GM19025 (cell line): ENCODE results near the gene TRIM73.
"Not testable (repeated sequence)": the region's sequence is repeated elsewhere in the genome, so short reads cannot be mapped to it uniquely, and the experiment has no call there.

ENCODE experiments used
- ATAC-seq: cut with Tn5 transposase; IDR thresholded peaks from one replicate; pipeline ENCODE4 v1.9.1; 2021; ENCODE audit warnings: mild to moderate bottlenecking, low read depth, moderate library complexity; ENCODE audit not compliant: unreplicated experiment

Gene TRIM73

GRCh38 chr7:75415428-75415817 is 20.0 kb downstream of the TRIM73 start:
- not testable (repeated sequence) for ATAC-seq

GRCh38 chr7:75415829-75416373 is 20.5 kb downstream of the TRIM73 start:
- not testable (repeated sequence) for ATAC-seq

GRCh38 chr7:75416787-75417186 is 21.4 kb downstream of the TRIM73 start:
- ATAC-seq = not testable (repeated sequence)

GRCh38 chr7:75418292-75418858 is 22.9 kb downstream of the TRIM73 start:
- not testable (repeated sequence) for ATAC-seq

GRCh38 chr7:75419210-75419609 is 23.8 kb downstream of the TRIM73 start:
- ATAC-seq = not testable (repeated sequence)

GRCh38 chr7:75419693-75420092 is 24.3 kb downstream of the TRIM73 start:
- not testable (repeated sequence) for ATAC-seq

GRCh38 chr7:75420152-75420551 is 24.7 kb downstream of the TRIM73 start:
- not testable (repeated sequence) for ATAC-seq

- not testable (repeated sequence) for ATAC-seq
These were observed 26.6 kb downstream of the TRIM73 start for GRCh38 chr7:75421798-75422710.

GRCh38 chr7:75423481-75423880 is 28.1 kb downstream of the TRIM73 start:
- ATAC-seq = not testable (repeated sequence)

- ATAC-seq = not testable (repeated sequence)
These were observed 43.6 kb downstream of the TRIM73 start for GRCh38 chr7:75439000-75439399.

- ATAC-seq = not testable (repeated sequence)
These were observed 46.7 kb downstream of the TRIM73 start for GRCh38 chr7:75442101-75442464.

- peak; percentile 90 for ATAC-seq
These were observed 47.2 kb downstream of the TRIM73 start for GRCh38 chr7:75442465-75443111.

- not testable (repeated sequence) for ATAC-seq
These were observed 54.5 kb downstream of the TRIM73 start for GRCh38 chr7:75449946-75450345.

GRCh38 chr7:75452494-75452955 is 57.1 kb downstream of the TRIM73 start:
- ATAC-seq = peak; percentile 72
